ENCODE results near the gene MEF2B.

Gene MEF2B

DNA sequence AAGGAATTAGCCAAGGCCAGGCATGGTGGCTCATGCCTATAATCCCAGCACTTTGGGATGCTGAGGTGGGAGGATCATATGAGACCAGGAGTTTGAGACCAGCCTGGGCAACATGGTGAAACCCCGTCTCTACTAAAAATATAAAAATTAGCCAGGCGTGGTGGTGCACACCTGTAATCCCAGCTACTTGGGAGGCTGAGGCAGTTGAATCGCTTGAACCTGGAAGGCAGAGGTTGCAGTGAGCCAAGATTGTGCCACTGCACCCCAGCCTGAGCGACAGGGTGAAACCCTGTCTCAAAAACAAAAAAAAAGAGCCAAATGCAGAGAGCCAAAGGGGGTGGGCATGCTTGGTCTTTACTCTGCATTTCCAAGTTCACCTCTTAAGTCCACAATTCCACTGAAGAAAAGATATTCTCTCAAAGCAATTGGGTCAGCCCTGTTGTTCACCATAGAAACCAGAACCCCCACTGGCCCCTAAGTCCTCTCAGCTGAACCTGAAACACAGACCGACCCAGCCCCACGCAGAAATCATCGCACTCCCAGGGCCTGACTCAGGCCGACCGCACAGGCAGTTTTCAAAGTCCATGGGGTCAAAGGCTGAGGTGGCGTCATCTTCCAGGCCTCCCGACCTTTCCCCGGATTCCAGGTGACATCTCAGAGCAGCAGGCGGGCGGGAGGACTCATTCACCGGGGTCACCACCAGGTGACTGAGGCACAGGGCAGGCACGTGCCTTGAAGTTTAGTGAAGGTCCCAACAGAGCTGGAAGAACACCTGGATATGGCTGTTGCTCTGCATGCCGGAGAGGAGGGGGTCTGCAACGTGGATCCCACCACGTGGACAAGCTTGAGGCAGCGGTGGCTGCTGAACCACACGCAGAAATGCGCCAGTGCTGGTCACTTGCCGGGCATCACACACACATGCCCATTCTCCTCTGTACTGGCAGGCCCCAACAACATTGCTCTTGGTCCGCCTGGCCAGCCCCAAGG lies 73.1 kb downstream of the MEF2B start:
- DNase-seq: no peak

DNA sequence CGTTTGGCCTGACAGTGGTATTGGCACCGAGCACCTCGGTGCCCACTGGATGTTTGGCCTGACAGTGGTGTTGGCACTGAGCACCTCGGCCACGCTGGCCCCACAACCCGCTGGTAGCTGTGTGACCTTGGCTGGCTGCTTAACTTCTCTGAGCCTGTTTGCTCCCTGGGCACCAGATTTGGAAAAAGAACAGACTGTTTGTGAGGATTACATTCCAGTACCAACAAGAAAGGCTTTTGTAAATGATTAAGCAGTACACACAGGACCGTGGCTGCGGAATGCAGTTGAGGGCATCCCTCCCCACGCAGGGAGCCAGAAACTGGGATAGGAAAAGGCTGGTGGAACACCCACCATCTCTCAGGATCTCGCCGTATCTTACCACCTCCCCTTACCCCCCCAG lies 74.4 kb downstream of the MEF2B start:
- no peak for DNase-seq

All from NCI-H524 treated with DMSO at 0.1 percent for 48 hours (cell line).